Neural cell (in vitro differentiated cells): Measurements from ENCODE around the gene REEP5.

Experiments used
- EP300 ChIP-seq: fragments of 450-650 bp; conservative IDR thresholded peaks from 2 replicates; pipeline ENCODE4 v1.6.1; 2014; ENCODE audit warnings: antibody characterized with exemption, mild to moderate bottlenecking, moderate library complexity; ENCODE audit not compliant: poor library complexity, severe bottlenecking
- POLR2AphosphoS5 ChIP-seq: IDR thresholded peaks from 2 replicates; pipeline ENCODE4 v1.6.1; 2012
- RAD21 ChIP-seq: fragments of 450-650 bp; conservative IDR thresholded peaks from 2 replicates; pipeline ENCODE4 v1.6.1; 2014; ENCODE audit warnings: antibody characterized with exemption, mild to moderate bottlenecking, moderate library complexity
- REST ChIP-seq: IDR thresholded peaks from 2 replicates; pipeline ENCODE4 v1.6.1; 2012; ENCODE audit warnings: borderline replicate concordance
- SMC3 ChIP-seq: fragments of 450-650 bp; conservative IDR thresholded peaks from 2 replicates; pipeline ENCODE4 v1.6.1; 2014; ENCODE audit warnings: antibody characterized with exemption, mild to moderate bottlenecking, moderate library complexity; ENCODE audit not compliant: poor library complexity
- TAF1 ChIP-seq: IDR thresholded peaks from 2 replicates; pipeline ENCODE4 v1.6.1; 2012; ENCODE audit warnings: low read depth
- TF ChIP-seq, protein P1 (sequence below): fragments of 450-650 bp; IDR thresholded peaks from 2 replicates; pipeline ENCODE4 v1.5.1; 2014; ENCODE audit warnings: antibody characterized with exemption, mild to moderate bottlenecking, moderate library complexity; ENCODE audit not compliant: poor library complexity, severe bottlenecking

GRCh38 chr5:112906637-112907036, 15.4 kb downstream of the REEP5 start:
- TF ChIP-seq, protein P1, sequence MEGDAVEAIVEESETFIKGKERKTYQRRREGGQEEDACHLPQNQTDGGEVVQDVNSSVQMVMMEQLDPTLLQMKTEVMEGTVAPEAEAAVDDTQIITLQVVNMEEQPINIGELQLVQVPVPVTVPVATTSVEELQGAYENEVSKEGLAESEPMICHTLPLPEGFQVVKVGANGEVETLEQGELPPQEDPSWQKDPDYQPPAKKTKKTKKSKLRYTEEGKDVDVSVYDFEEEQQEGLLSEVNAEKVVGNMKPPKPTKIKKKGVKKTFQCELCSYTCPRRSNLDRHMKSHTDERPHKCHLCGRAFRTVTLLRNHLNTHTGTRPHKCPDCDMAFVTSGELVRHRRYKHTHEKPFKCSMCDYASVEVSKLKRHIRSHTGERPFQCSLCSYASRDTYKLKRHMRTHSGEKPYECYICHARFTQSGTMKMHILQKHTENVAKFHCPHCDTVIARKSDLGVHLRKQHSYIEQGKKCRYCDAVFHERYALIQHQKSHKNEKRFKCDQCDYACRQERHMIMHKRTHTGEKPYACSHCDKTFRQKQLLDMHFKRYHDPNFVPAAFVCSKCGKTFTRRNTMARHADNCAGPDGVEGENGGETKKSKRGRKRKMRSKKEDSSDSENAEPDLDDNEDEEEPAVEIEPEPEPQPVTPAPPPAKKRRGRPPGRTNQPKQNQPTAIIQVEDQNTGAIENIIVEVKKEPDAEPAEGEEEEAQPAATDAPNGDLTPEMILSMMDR, result no peak
- TF ChIP-seq POLR2AphosphoS5 (no peak), TAF1 (no peak), SMC3 (no peak), REST (no peak), RAD21 (no peak), EP300 (no peak)
